PC-3 (cell line): Measurements from ENCODE around the gene STAC2.

Source experiments
- EZH2 ChIP-seq: fragments of 300-600 bp; sonication (generic); IDR thresholded peaks from one replicate; pipeline ENCODE4 v1.6.1; 2017; ENCODE audit warnings: antibody characterized with exemption, mild to moderate bottlenecking, low read length; ENCODE audit not compliant: unreplicated experiment
- TF ChIP-seq, protein P1 (sequence below): fragments of 300-600 bp; sonication (generic); conservative IDR thresholded peaks from 2 replicates; pipeline ENCODE4 v1.5.1; 2017; ENCODE audit warnings: antibody characterized with exemption, low read depth, mild to moderate bottlenecking, low read length

DNA sequence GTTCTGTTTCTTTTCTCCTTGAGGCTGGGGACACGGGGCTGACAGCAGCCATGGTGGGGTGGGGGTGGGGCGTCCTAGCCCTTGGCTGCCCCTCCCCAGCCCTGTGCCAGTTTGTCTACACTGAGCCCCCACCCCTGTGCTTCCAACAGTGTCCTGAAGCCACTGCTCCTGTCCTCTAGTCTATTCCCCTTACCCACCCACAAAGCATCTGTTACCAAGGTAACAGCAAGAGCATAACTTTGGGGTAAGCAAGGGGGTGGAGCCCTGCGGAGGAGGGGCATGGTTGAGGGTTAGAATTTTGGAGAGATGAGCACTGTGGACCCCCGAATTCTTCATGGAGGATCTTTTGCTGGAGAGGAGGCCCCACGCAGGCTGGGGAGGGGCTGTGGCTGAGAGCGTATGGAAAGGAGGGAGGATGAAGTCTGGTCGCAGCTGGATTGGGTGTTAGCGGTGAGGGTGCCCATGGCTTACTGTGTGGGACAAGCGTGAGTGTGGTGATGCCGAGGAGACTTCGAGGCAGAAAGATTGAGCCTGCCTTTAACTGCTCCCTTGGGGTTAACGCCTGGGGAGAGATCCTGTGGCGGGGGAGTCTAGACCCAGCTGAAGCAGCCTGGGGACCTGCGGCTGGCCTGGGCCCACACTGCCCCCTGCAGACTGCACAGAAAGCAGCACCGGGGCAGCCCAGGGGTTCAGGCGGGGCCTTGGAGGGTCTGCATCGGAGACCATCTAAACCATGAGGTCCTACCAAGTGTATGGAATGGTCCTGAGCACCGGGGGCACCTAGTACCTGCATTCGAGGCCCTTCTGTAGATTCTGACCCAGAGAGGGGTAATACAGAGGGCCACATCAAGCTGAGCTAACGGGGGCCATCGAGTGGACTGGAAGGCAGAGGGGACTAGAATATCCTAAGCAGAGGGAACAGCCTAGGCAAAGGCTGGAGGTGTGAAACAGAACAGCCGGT is 6.1 kb upstream of the STAC2 start:
- TF ChIP-seq, protein P1, sequence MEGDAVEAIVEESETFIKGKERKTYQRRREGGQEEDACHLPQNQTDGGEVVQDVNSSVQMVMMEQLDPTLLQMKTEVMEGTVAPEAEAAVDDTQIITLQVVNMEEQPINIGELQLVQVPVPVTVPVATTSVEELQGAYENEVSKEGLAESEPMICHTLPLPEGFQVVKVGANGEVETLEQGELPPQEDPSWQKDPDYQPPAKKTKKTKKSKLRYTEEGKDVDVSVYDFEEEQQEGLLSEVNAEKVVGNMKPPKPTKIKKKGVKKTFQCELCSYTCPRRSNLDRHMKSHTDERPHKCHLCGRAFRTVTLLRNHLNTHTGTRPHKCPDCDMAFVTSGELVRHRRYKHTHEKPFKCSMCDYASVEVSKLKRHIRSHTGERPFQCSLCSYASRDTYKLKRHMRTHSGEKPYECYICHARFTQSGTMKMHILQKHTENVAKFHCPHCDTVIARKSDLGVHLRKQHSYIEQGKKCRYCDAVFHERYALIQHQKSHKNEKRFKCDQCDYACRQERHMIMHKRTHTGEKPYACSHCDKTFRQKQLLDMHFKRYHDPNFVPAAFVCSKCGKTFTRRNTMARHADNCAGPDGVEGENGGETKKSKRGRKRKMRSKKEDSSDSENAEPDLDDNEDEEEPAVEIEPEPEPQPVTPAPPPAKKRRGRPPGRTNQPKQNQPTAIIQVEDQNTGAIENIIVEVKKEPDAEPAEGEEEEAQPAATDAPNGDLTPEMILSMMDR: peak; percentile 70
- no peak for TF ChIP-seq EZH2
